Measurements from ENCODE around the gene ABITRAM.

DNA sequence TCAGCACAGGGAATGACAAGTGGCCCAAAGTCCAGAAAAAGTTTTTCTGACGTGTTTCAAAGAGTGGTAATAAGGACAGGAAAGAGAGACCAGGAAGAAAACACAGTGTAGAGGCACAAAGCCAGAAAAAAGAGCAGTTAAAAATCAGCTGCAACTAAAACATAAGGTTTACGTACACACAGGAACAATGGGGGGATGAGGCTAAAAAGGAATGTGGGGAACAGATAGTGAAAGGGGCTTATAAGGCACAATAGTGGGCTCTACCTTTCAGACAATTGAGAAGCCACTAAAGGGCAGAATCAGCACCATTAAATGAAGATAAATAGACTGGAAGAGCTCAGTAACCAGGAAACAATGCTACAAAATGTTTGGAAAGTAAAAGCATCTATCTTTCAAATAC is 5.8 kb upstream of the ABITRAM start:
- TF ChIP-seq, protein P1, sequence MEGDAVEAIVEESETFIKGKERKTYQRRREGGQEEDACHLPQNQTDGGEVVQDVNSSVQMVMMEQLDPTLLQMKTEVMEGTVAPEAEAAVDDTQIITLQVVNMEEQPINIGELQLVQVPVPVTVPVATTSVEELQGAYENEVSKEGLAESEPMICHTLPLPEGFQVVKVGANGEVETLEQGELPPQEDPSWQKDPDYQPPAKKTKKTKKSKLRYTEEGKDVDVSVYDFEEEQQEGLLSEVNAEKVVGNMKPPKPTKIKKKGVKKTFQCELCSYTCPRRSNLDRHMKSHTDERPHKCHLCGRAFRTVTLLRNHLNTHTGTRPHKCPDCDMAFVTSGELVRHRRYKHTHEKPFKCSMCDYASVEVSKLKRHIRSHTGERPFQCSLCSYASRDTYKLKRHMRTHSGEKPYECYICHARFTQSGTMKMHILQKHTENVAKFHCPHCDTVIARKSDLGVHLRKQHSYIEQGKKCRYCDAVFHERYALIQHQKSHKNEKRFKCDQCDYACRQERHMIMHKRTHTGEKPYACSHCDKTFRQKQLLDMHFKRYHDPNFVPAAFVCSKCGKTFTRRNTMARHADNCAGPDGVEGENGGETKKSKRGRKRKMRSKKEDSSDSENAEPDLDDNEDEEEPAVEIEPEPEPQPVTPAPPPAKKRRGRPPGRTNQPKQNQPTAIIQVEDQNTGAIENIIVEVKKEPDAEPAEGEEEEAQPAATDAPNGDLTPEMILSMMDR (IDR thresholded peaks at IDR 0.05): no peak
- TF ChIP-seq POLR2AphosphoS5 (IDR thresholded peaks at IDR 0.05) (no peak), EP300 (IDR thresholded peaks at IDR 0.05) (no peak), POLR2A (IDR thresholded peaks at IDR 0.05) (no peak)
